Stimulated activated CD4-positive, alpha-beta T cell treated with anti-CD3 and anti-CD28 coated beads, Interleukin-1b, Interleukin-23, amount 100 ng/mL, for 24 hours (primary cell): Measurements from ENCODE around the gene NUDT1.

Experiments used
- DNase-seq, 4 experiments: peaks; one replicate each; pipeline ENCODE4 v3.0.0-alpha.2; 2020; ENCODE audit warnings: low read depth in 4 of 4, low spot score in 1 of 4

NUDT1 gene

DNA sequence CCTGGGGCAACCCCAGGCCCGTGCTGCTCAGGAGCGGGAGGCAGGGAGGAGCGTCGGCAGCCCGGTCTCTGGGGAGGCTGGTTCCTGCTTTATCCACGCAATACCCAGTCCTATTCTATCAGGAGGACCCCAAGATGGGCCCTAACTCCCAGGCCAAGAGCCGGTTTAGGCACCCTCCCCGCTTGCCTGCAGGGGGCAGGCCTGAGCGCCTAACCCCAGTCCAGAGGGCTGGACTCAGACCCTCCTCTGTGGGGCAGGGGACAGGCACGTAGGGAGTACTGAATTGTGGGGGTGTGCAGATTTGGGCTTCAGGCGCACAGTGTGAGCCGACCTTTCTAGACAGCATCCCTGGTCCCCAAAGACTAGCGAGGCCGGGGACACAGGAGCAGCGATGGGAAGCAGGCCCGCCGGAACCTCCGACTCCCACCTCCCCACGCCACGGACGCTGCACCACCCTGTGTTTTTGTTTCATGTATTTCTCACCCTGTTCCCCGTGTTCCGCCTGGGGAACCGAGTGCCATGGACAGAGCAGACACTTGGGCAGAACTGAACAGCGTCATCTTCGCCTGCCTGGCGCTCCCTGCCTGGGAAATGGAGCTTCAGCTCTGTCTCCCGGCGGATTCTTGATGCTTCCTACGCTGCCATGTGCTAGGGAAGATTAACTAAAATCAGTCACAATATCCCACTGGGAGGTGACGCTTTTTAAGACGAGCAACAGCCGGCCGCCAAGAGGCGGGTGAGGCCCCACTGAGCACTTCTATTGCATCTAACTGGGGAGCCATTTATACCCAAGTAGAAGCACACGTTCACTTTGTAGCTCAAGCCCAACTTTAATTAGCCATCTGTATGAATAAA lies 5.3 kb downstream of the NUDT1 start:
- no peak for DNase-seq

DNA sequence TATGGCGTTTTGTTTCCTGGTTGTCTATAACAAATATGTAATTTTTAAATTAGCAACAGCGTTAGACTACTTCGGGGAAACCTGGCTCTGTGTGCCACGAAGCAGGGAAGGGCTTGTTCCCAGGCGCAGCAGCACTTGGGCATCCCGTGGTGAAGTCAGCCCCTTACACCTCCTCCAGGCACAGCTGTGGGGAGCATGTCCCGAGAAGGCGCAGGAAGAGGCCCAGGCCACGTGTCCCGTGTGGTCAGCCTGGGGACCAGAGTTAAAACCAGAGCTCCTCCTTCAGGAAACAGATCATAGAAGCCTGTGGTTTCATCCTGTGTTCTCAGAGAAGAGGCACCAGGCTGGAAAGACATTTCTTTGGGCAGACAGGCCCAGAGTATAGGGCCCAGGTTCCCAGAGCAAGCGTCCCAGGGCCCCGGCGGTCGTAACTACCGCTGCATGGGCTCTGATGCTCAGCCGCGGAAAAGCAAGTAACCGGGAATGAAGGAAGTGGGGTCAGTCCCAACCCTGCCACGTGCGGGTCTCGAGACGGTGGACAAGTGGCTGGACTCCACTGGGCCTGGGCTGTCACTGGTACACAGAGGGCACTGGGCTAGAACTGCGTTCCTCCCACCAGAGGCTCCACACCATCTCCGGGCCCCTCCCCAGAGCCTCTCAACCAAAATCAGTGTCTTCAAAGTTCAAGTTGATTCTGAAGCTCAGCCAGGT lies 7.1 kb downstream of the NUDT1 start:
- DNase-seq: no peak

DNA sequence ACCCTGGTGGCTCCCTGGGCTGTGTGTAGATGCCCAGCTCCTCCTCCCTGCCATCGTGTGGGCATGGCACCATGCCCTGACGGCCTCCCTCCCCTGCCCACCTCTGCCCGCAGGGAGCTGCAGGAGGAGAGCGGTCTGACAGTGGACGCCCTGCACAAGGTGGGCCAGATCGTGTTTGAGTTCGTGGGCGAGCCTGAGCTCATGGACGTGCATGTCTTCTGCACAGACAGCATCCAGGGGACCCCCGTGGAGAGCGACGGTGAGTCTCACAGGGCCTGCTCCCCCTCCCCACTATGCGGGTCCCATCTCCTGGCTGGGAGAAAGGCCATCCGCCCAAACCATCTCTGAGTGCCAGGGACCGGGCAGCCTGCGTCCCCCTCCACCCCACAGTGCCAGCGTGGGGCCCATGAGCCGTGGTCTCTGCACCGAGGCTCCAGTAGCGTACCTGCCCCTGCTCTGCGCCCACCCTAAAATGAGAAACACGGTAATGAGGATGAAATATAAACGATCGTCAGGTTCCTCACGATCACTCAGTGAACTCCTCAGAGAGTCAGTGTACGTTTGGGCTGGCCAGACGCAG lies 7.8 kb downstream of the NUDT1 start:
- DNase-seq: no peak

DNA sequence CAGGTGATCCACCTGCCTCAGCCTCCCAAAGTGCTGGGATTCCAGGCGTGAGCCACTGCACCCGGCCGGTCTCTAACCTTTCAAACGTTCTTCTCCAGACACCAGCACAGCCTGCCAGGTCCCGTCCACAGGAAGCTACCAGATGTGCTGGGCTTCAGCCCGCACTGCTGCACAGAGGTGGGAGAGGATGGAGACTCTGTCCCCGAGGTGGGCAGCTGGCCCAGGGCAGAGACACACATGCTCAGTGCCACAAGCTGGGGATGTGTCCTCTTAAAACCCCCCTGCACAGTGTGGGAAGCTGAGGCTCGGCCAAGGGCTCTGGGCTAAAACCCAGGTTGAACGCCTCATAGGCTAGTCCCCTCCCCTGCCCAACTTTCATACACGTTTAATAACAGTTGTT lies 9.4 kb downstream of the NUDT1 start:
- DNase-seq: no peak

DNA sequence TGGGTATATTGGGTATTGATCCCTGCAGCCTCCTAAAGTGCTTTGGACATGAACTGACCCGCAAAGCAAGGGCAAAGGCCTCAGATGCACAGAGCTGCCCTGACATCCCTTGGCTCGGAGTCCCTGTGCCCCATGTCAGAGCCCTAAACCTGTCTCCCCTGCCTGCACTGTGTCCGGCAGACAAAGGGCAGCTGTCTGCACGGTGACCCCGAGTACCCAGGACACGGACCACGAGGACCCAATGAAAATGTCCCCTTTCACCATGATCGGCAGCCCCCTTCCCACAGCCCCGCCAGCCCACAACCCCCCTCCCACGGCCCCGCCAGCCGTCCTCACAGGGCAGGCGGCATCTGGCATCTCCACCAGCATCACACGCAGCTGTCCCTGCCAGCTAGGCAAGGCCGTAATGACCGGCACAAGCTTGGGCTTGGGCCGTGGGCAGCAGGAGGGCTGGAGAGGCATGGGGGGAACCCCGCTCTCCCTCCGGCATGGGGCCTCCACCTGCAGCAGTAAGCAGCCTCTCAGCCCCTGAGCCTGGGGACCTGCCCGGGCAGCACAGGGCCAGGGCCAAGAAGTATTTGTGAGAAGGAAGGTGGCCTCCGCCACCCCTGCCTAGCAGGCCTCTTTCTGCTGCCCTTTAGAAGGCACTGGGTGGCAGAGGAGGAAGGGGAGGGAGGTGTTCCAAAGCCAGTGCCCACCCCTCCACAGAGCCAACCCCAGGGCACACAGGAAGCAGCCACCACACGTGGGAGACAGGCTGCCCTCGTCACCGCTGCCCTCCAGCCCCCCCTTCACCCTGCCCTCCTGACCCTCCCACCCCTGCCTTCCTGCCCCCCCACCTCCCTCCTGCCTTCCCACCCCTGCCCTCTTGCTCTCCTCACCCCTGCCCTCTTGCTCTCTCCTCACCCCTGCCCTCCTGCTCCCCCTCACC lies 10.1 kb downstream of the NUDT1 start:
- no peak for DNase-seq

DNA sequence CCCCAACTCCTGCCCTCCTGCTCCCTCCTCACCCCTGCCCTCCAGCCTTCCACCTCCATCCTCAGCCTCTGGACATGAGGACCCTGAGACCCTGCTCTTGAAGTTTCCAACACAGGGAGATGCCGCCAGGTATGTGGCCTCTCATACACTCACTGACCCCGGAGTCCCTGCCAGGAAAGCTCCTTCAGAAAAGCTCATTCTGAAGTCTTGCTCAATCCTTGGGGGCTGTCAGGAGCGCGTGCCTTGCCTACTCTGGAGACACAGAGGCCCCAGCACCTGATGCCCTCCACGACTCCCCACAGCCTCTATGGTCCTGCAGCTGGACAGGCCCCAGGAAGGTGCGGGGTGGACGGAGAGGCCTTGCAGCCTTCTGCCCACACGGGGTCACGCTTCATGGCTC lies 11.0 kb downstream of the NUDT1 start:
- no peak for DNase-seq

DNA sequence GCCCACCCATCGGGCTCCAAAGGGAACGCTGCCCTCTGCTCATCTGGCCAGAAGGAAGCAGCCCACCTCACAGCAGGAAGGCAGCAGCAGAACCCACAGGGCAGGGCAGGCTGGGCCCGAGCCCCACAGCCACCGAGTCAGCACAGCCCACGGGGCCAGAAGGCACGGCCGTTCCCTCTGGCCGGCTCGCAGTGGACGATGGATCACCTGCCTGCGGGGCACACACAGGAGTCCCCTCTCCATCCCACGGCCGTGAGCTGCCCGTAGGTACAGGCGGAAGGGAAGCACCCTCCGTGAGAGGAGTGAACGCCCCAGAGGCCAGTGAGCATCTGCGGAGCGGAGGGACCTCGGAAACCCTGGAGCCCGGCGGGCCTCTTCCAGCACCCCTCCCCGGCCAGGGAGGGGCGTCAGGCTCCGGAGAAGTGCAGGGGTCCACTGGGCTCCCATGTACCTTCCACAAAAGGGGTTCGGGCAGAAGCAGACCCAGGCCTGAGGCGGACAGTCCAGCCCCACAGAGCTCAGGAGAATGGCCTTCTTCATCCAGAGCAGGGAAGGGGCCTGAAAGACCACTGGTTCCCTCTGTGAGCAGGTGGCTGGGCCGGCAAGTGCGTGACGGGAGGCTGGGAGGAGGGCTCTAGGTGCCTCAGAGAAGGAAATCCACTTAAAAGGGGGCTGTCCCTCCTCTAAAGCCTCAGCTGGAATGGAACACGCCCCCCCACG lies 11.7 kb downstream of the NUDT1 start:
- DNase-seq: no peak

DNA sequence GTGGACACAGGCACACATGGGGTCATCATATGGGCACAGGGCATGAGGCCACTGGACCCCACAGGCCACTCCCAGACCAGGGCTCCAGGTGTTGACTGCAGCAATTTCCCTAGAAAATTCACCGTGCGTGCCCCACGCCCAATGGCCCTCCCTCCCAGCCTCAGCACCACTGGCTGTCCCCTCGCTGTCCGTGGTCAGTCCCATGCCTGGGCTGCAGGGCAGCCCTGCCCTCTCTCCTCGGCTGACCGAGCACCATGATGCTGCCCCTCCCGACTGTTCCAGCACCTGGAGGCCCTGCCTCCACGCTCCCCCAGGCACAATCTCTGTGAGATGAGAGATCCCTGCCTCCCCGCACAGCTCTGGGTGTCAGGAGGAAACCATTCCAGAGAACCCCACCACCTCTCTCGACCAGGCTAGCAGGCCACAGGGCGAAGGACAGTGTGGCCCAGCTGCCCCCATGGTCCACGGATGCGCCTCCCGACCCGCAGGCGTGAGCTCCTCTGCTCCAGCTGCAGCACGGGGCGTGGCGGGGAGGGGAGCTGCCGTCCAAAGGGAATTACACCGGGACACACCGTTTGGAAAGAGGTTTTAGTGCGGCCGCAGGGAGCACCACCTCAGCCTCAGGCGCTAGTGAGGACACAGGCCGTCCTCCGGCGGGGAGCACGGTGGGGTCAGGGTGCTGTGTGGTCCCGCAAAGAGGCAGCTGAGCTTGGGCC lies 12.6 kb downstream of the NUDT1 start:
- no peak for DNase-seq

DNA sequence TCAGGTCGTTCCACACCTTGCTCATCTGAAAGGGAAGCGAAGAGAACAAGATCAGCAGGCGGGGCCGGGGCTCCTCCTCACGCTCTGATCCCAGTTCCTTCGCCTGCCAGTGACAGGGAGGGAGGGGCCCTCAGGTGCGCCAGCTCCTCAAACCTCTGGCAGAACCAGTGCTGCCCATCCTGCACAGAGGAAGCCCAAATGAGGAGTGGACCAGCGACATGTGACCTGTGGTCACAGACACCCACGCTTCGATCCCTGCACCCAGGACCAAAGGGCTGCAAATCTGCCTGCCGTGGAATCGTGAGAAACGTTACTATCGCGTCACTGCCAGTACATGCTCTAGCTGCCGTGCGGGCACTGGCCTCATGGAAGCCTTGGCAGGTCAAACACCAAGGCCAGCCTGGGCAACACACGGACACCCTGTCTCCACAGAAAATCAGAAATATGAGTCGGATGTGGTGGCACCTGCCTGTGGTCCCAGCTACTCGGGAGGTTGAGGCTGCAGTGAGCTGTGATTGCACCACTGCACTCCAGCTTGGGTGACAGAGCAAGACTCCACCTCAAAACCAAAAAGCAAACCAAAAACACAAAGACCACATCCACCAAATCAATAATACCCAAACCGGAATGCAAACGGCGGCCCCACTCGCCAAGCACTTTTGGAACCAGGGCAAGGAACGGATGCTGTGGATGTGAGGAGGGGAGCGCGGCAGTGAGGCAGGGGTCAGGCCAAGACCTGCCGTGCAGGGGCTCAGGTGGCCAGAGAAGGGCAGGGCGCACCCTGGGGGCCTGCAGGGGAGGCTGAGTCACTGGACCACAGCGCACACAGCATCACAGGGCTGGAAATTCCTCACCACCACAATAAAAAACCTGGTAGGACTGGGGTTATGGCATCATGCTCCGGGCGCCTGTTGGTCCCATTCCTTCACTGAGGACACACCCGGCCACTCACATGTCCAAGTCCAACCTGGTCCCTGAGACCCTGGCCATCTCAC lies 13.4 kb downstream of the NUDT1 start:
- no peak for DNase-seq

DNA sequence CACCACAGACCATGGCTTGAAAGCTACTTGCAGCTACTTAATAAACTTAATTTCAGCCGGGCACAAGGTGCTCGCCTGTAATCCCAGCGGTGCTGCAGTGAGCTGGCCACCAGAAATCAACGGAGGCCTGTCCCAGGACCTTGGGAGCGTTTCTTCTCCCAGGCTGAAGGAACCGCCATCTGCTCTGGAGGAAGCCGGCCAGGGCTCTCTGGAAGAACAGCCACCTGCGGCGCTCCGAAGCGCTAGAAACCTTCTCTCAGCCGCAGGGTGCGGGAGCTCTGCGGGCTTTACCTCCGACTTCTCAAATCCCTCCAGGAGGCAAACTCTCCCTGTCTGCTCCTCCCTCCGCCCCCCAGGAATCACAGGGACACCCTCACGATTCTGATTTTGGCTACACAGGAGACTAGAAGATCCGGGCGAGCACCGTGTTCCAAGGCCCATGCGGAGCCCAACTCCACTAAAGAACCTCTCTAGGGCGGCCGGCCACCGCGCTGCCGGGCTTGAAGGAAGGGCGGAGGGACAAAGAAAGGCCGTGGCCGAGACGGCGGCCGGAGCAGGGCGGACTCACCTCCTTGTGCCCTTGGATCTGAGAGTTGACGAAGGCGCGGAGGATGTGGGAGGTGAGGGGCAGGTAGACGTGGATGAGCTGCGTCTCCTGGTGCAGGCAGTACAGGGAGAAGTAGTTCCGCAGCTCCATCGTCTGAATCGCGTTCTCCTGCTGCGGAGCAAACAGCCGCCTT lies 14.4 kb downstream of the NUDT1 start:
- no peak for DNase-seq

DNA sequence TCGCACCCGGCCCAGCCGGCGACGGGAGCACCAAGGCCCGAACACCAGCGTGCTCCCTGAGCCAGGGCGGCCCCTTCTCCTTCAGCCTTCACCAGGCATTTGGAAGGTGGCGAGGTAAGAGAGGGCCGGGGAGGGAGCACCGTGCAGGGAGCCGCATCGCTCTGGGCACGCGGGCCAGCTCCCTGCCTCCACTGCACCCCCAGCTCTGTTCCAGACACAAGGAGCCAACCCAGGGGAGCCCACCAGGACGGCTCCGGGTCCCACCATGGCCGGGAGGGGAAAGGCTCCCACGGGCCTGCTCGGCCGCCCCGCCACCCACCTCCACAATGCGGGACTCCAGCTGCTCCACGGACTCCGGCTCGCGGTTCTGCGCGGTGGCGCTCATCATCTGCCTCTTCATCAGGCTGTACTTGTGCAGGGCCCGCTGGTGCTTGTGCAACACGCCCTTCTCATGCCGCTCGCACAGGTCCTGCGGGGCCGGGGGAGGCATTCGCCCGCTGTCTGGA lies 15.1 kb downstream of the NUDT1 start:
- no peak for DNase-seq

DNA sequence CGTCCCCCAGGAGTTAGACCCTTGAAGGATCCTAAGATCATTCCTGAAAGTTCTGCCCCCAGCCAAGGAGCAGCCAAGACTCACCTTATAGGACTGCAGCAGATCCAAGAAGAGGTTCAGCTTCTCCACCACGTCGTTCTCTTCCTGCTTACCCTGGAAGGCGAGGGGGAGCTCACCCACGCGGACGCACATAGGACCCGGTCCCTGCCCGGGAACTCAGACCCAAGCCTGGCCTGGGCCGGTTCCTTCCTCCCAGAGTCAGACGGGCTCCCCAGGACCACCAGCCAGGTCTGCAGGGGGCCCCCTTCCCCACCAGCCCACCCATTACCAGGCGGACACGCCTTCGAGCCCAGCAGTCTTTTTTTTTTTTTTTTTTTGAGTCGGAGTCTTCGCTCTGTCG lies 15.6 kb downstream of the NUDT1 start:
- no peak for DNase-seq

DNA sequence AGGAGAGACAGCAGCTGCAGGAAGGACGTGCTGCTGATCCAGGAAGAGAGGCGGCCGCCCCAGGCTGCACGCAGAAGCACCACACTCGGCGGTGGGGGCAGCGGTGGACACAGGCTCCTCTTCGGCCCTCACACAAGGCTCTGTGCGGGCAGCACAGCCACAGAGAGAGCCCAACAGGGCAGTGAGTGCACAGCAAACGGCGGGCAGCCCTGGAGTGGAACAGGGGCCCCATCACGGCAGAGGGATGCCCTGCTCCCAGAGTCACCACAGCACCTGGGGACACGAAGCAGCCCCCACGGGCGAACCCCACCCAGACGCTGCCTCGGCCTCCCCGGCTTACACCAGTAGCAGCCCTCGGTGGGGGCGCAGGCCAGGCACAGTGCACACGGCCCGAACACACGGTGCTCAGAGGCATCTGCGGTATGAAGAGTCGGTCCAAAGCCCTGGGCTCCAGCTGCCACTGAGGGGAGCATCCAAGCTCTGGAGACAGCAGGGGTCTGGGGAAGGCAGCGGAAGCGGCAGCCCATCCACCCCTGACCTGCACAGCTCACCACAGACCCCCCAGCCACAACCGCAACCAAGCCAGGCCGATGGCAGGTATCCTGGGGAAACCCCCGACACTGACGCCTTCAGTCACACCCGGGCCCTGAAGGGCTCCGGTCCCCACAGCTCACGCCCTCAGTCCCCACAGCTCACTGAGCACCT lies 16.8 kb downstream of the NUDT1 start:
- no peak for DNase-seq

DNA sequence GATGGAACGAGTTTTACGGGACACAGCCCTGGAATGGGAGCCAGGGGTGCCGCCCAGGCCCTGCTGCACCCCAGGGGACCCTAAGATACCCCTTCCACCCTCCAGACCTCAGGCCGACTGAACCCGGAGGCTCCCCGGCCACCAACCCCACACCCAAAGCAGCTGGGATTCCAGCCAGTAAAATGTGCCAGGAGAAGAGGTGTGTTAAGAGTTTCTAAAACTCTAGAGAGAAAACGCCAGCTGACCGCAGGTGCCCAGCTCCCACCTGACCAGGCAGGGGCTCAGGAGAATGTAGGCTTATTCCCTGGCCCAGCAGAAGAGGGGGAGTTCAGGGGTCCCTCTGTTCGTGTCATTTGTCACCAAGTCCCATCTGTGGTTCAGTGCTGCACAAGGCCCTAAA lies 17.5 kb downstream of the NUDT1 start:
- no peak for DNase-seq

DNA sequence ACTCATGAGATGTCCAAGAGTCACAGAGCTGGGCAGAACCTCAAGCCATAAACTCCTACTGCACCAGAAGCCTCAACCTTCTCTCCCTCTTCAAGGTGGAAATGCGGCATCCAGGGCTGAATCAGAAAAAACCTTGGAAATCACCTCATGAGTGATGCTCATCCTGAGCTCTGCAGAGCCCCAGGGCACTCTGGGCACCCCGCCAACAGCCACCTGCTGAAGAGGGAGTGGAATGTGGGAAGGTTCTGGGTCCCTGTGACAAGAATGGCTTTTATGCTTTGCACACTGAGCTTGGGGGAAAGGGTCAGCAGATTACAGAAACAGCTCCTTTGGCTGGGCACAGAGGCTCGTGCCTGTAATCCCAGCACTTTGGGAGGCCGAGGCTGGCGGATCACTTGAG lies 18.8 kb downstream of the NUDT1 start:
- no peak for DNase-seq

DNA sequence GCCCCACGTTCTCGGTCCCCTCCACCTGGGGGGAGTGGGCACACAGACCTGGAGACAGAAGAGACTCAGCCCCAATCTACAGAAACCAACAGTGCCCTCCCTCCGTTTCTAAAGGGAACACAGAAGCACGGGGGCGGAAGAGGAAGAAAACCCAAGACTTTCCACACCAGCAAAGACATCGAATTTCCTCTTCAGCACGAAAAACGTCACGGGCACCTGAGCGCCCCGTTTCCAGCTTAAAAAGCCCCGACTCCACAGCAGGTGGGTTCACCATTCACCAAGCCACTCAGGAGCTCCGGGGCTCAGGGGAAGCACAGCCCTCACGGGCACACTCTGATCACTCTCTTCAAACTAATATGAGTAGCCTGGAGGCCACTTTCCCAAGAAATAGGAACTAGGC lies 19.6 kb downstream of the NUDT1 start:
- no peak for DNase-seq

DNA sequence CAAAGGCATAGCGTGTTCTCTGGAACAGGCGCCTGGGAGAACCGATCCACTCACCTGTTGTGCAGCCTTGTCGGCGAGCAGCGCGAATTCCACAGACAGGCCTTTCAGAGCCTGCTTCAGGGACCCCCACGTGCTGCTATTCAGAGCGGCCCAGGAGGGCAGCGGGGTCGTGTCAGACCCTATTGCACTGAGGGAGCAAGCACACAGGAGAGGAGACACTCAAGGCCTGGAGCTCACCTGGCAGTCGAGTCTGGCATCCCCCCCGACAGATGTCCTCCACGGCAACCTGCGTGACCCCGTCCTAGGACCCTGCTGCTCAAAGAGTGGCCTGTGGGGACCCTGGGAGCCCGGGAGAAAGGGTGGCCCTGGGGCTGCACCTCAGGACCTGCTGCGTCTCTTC lies 21.1 kb downstream of the NUDT1 start:
- no peak for DNase-seq
